Natural killer cell (primary cell): ENCODE measurements around the gene PCBP3. TPM values are rescaled to one million over a fixed set of nuclear protein-coding genes. Genes with fewer than 3 reads are reported as not detected.
"Not testable (repeated sequence)": the region's sequence is repeated elsewhere in the genome, so short reads cannot be mapped to it uniquely, and the experiment has no call there.

Source experiments
- ATAC-seq, 3 donors: fragments of 150-1000 bp in 2 of 3; fragments of 200-7000 bp in 1 of 3; cut with Tn5 transposase; 1 replicate in 1 of 3; 2 replicates in 2 of 3; pipeline ENCODE4 v1.10.0; 2021; ENCODE audit warnings: mild to moderate bottlenecking in 2 of 3, moderate library complexity in 2 of 3
- DNase-seq, 2 donors: peaks; one replicate each; pipeline versions ENCODE4 v3.0.0 to v3.0.0-alpha.2; 2013 to 2021; ENCODE audit warnings: mixed read lengths in 1 of 2
- H3K27ac ChIP-seq: one replicate; pipeline ENCODE4 v1.5.1; 2013; ENCODE audit warnings: mild to moderate bottlenecking, low read length
- H3K27me3 ChIP-seq: one replicate; pipeline ENCODE4 v1.6.1; 2013; ENCODE audit warnings: low read length; ENCODE audit not compliant: control insufficient read depth, insufficient read depth
- H3K36me3 ChIP-seq: one replicate; pipeline ENCODE4 v1.6.1; 2013; ENCODE audit warnings: low read length; ENCODE audit not compliant: control insufficient read depth, insufficient read depth
- H3K4me1 ChIP-seq: one replicate; pipeline ENCODE4 v1.6.1; 2013; ENCODE audit warnings: low read length; ENCODE audit not compliant: control insufficient read depth, insufficient read depth
- H3K4me3 ChIP-seq: one replicate; pipeline ENCODE4 v1.5.1; 2013; ENCODE audit warnings: low read length
- H3K9me3 ChIP-seq: one replicate; pipeline ENCODE4 v1.6.1; 2013; ENCODE audit warnings: low read length; ENCODE audit not compliant: control insufficient read depth, insufficient read depth
- H3K27ac Mint-ChIP-seq, 2 donors: one replicate each; pipeline ENCODE4 v1.8.0; 2022; ENCODE audit warnings: mild to moderate bottlenecking in 2 of 2, mixed read lengths in 2 of 2, moderate library complexity in 1 of 2
- H3K27me3 Mint-ChIP-seq, 2 donors: one replicate each; pipeline ENCODE4 v1.8.0; 2022; ENCODE audit warnings: low read depth in 2 of 2, mixed read lengths in 2 of 2
- H3K36me3 Mint-ChIP-seq: one replicate; pipeline ENCODE4 v1.8.0; 2022; ENCODE audit warnings: mixed read lengths
- H3K4me1 Mint-ChIP-seq, 2 donors: one replicate each; pipeline ENCODE4 v1.8.0; 2022; ENCODE audit warnings: mixed read lengths in 2 of 2
- H3K4me3 Mint-ChIP-seq: one replicate; pipeline ENCODE4 v1.8.0; 2022; ENCODE audit warnings: mild to moderate bottlenecking, moderate library complexity, mixed read lengths
- H3K9me3 Mint-ChIP-seq, 2 donors: one replicate each; pipeline ENCODE4 v1.8.0; 2022; ENCODE audit warnings: mixed read lengths in 2 of 2
- WGBS: methylation state at CpG from one replicate; pipeline ENCODE4 v1.1.7; 2013; ENCODE audit warnings: missing lambda C conversion rate; ENCODE audit not compliant: insufficient coverage; 5-methylcytosine and 5-hydroxymethylcytosine counted together
- intact Hi-C: fragments of 100-400 bp; cut with micrococcal nuclease; formaldehyde crosslinking; loops from one replicate; pipeline ENCODE4 v1.14.2; 2022
- total RNA-seq, 4 donors: library from RNA; stranded (reverse); fragments of 120-200 nt in 1 of 4; gene quantifications; one replicate each; pipeline versions ENCODE4 v1.2.3 to v1.2.4, GENCODE V29; 2013 to 2022
- TF ChIP-seq, protein P1 (sequence below): fragments of 200-600 bp; IDR thresholded peaks from one replicate; pipeline ENCODE4 v1.8.0; 2022; ENCODE audit warnings: antibody characterized with exemption

PCBP3 gene
- total RNA-seq, 3 donors from 2014 or later (not counting 1 experiment from before 2014, with no cell fraction given): 0.50 to 3.0 (median 0.52) TPM

DNA sequence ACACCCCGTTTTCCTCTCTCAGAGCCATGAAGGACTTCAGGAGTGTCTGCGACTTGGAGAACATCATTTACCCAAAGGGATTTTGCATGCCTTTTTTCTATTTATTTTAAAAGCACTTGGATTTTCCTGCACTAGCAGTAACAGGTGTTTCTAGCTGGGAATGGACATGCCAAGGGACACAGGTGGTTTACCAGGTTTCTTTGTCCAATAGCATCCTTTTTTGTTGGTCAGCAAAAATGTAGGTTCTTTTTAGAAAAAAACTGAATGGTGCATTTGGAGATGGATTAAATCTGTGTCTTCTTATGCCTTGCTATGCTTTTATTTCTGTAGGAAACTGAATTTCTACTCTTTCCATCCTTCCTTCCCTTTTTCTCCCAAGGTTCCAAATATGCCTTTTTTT is 205.3 kb downstream of the PCBP3 start:
- H3K27me3 Mint-ChIP-seq: peaks cover 11 to 26% of the 10 kb centered on the region in 2 donors
- no peak for ATAC-seq
- 83% methylated on average over 2 of the region's 2 CpGs for WGBS

DNA sequence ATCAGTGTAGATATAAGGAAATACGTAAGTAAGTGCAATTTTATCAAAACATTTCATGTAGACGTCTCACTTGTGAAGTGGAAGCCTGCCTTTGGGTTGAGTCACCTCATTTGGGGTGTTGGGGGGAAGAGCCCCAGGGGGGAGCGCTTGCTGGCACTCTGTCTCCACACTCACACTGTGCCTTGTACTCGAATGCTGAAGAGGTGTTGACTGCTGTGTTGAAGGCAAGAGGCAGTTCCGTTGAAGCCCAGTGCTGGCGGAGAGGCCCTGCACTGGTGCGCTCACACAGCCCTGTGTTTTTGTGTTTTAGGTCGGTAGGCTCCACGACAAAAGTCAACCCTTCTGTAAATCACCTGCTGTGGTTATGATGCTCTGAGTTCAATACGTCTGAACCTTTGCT is 206.1 kb downstream of the PCBP3 start:
- Mint-ChIP-seq H3K9me3 (no peaks in the 10 kb centered on the region), H3K36me3 (no peaks in the 10 kb centered on the region), H3K27me3 (peaks cover 11 to 26% of the 10 kb centered on the region in 2 donors), H3K4me3 (no peak overlapping the region), H3K27ac (no peak overlapping the region), H3K4me1 (no peaks in the 10 kb centered on the region)
- WGBS: 91% methylated on average over 9 of the region's 10 CpGs
- H3K4me1 ChIP-seq: peaks cover 7% of the 10 kb centered on the region
- DNase-seq: no peak
- no peaks in the 10 kb centered on the region for H3K36me3 ChIP-seq
- no peak for ATAC-seq
- TF ChIP-seq, protein P1, sequence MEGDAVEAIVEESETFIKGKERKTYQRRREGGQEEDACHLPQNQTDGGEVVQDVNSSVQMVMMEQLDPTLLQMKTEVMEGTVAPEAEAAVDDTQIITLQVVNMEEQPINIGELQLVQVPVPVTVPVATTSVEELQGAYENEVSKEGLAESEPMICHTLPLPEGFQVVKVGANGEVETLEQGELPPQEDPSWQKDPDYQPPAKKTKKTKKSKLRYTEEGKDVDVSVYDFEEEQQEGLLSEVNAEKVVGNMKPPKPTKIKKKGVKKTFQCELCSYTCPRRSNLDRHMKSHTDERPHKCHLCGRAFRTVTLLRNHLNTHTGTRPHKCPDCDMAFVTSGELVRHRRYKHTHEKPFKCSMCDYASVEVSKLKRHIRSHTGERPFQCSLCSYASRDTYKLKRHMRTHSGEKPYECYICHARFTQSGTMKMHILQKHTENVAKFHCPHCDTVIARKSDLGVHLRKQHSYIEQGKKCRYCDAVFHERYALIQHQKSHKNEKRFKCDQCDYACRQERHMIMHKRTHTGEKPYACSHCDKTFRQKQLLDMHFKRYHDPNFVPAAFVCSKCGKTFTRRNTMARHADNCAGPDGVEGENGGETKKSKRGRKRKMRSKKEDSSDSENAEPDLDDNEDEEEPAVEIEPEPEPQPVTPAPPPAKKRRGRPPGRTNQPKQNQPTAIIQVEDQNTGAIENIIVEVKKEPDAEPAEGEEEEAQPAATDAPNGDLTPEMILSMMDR: no peak
- intact Hi-C loops: no loop called here
- no peak overlapping the region for H3K27ac ChIP-seq
- no peaks in the 10 kb centered on the region for H3K27me3 ChIP-seq
- H3K9me3 ChIP-seq: no peaks in the 10 kb centered on the region
- no peak overlapping the region for H3K4me3 ChIP-seq

More for the DNA sequence above, 205.3 kb downstream of the PCBP3 start:
- Mint-ChIP-seq H3K4me1 (no peaks in the 10 kb centered on the region), H3K4me3 (no peak overlapping the region), H3K27ac (no peak overlapping the region), H3K9me3 (no peaks in the 10 kb centered on the region), H3K36me3 (no peaks in the 10 kb centered on the region)
- Histone ChIP-seq H3K4me3 (no peak overlapping the region), H3K27ac (no peak overlapping the region), H3K4me1 (peaks cover 7% of the 10 kb centered on the region), H3K36me3 (no peaks in the 10 kb centered on the region), H3K27me3 (no peaks in the 10 kb centered on the region), H3K9me3 (no peaks in the 10 kb centered on the region)
- DNase-seq: no peak
- TF ChIP-seq, protein P1: no peak
- intact Hi-C loops: no loop called here

DNA sequence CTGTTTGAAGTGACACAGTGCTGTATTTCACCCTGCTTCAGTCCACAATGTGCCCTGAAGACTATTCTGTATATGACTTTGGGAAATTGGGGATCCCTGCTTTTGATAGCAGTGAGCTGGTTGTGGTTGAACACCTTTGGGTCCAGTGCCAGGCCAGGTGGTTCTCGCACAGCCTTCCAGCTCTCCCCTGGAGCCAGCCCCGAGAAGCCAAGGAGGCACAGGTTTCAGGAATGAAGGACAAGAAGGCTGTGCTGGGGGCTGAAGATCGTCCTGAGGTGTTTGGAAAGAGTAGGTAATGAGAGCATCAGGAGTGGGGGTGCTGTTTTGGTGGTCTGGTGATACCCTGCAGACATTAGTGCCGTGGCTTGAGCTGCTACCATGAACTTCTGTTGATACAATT is 206.7 kb downstream of the PCBP3 start:
- Mint-ChIP-seq H3K27me3 (peaks cover 11 to 26% of the 10 kb centered on the region in 2 donors), H3K9me3 (no peaks in the 10 kb centered on the region), H3K4me1 (no peaks in the 10 kb centered on the region), H3K36me3 (no peaks in the 10 kb centered on the region), H3K4me3 (no peak overlapping the region), H3K27ac (no peak overlapping the region)
- H3K4me1 ChIP-seq: peaks cover 3% of the 10 kb centered on the region
- TF ChIP-seq, protein P1: no peak
- no peak overlapping the region for H3K27ac ChIP-seq
- no peaks in the 10 kb centered on the region for H3K9me3 ChIP-seq
- no peaks in the 10 kb centered on the region for H3K27me3 ChIP-seq
- WGBS: 89% methylated on average over 4 of the region's 4 CpGs
- no peak overlapping the region for H3K4me3 ChIP-seq
- ATAC-seq (no peak), DNase-seq (no peak)
- intact Hi-C loops: no loop called here
- H3K36me3 ChIP-seq: no peaks in the 10 kb centered on the region

DNA sequence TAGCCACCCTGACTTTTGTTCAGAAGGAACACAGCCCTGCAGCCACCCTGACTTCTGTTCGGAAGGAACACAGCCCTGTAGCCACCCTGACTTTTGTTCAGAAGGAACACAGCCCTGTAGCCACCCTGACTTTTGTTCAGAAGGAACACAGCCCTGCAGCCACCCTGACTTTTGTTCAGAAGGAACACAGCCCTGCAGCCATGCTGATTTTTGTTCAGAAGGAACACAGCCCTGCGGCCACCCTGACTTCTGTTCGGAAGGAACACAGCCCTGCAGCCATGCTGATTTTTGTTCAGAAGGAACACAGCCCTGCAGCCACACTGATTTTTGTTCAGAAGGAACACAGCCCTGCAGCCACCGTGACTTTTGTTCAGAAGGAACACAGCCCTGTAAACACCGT is 208.9 kb downstream of the PCBP3 start:
- H3K4me1 Mint-ChIP-seq, H3K4me1 ChIP-seq, H3K27ac Mint-ChIP-seq, H3K36me3 ChIP-seq, H3K9me3 Mint-ChIP-seq, H3K9me3 ChIP-seq, H3K4me3 Mint-ChIP-seq, DNase-seq, H3K27me3 ChIP-seq, H3K4me3 ChIP-seq, intact Hi-C loops, H3K36me3 Mint-ChIP-seq, ATAC-seq, H3K27ac ChIP-seq: not testable (repeated sequence)
- WGBS: 68% methylated on average over 4 of the region's 5 CpGs
- H3K27me3 Mint-ChIP-seq: peaks cover 11 to 21% of the 10 kb centered on the region in 2 donors
